ENCODE measurements around the gene MRFAP1. TPM values are rescaled to one million over a fixed set of nuclear protein-coding genes. Genes with fewer than 3 reads are reported as not detected.
"Not testable (repeated sequence)": the region's sequence is repeated elsewhere in the genome, so short reads cannot be mapped to it uniquely, and the experiment has no call there.

MRFAP1 gene
- total RNA-seq, 1 donor, result 94.1 TPM

GRCh38 chr4:6644792-6645530 lies 4.5 kb downstream of the MRFAP1 start:
- Histone ChIP-seq H3K4me2 (ENCODE audit: insufficient read depth, low read length) (no peak overlapping the region), H3K4me3 (ENCODE audit: insufficient read depth, low read length) (no peak overlapping the region)

GRCh38 chr4:6647169-6647568 lies 6.7 kb downstream of the MRFAP1 start:
- H3K27me3 ChIP-seq (ENCODE audit: insufficient read depth, low read length), result no peaks in the 10 kb centered on the region
- H3K36me3 ChIP-seq (ENCODE audit: insufficient read depth, low read length), result peaks cover 10% of the 10 kb centered on the region
- peaks cover 2% of the 10 kb centered on the region for H3K4me1 ChIP-seq (ENCODE audit: insufficient read depth, low read length)
- no peaks in the 10 kb centered on the region for H3K9me3 ChIP-seq (ENCODE audit: low read depth, low read length)
- H3K4me2 ChIP-seq (ENCODE audit: insufficient read depth, low read length), result no peak overlapping the region
- no peak overlapping the region for H2AFZ ChIP-seq (ENCODE audit: low read length)
- H3K79me2 ChIP-seq (ENCODE audit: insufficient read depth, low read length), result peaks cover 18% of the 10 kb centered on the region
- DNase-seq (ENCODE audit: insufficient read length, low spot score, missing footprints), result no peak
- no peak overlapping the region for H3K4me3 ChIP-seq (ENCODE audit: insufficient read depth, low read length)
- no peak overlapping the region for H3K27ac ChIP-seq (ENCODE audit: low read depth, low read length)
- peaks cover 14% of the 10 kb centered on the region for H4K20me1 ChIP-seq (ENCODE audit: insufficient read depth, low read length)
- no peak for TF ChIP-seq CTCF (IDR thresholded peaks at IDR 0.05; ENCODE audit: extremely low read depth, low read depth, low read length)

More at GRCh38 chr4:6644792-6645530, 4.5 kb downstream of the MRFAP1 start:
- Histone ChIP-seq H2AFZ (ENCODE audit: low read length) (no peak overlapping the region), H3K27ac (ENCODE audit: low read depth, low read length) (no peak overlapping the region), H3K79me2 (ENCODE audit: insufficient read depth, low read length) (peaks cover 31% of the 10 kb centered on the region), H4K20me1 (ENCODE audit: insufficient read depth, low read length) (peaks cover 30% of the 10 kb centered on the region), H3K36me3 (ENCODE audit: insufficient read depth, low read length) (peaks cover 15% of the 10 kb centered on the region), H3K9me3 (ENCODE audit: low read depth, low read length) (no peaks in the 10 kb centered on the region), H3K27me3 (ENCODE audit: insufficient read depth, low read length) (no peaks in the 10 kb centered on the region), H3K4me1 (ENCODE audit: insufficient read depth, low read length) (peaks cover 10% of the 10 kb centered on the region)
- no peak for TF ChIP-seq CTCF (IDR thresholded peaks at IDR 0.05; ENCODE audit: extremely low read depth, low read depth, low read length)
- no peak for DNase-seq (ENCODE audit: insufficient read length, low spot score, missing footprints)

- no peak for TF ChIP-seq CTCF (IDR thresholded peaks at IDR 0.05; ENCODE audit: extremely low read depth, low read depth, low read length)
- peaks cover 8% of the 10 kb centered on the region for H4K20me1 ChIP-seq (ENCODE audit: insufficient read depth, low read length)
- H3K4me1 ChIP-seq (ENCODE audit: insufficient read depth, low read length), result no peaks in the 10 kb centered on the region
- H3K9me3 ChIP-seq (ENCODE audit: low read depth, low read length), result no peaks in the 10 kb centered on the region
- H3K27me3 ChIP-seq (ENCODE audit: insufficient read depth, low read length), result no peaks in the 10 kb centered on the region
- no peak overlapping the region for H3K4me3 ChIP-seq (ENCODE audit: insufficient read depth, low read length)
- H3K27ac ChIP-seq (ENCODE audit: low read depth, low read length), result no peak overlapping the region
- H3K36me3 ChIP-seq (ENCODE audit: insufficient read depth, low read length), result peaks cover 4% of the 10 kb centered on the region
- H3K4me2 ChIP-seq (ENCODE audit: insufficient read depth, low read length), result no peak overlapping the region
- H3K79me2 ChIP-seq (ENCODE audit: insufficient read depth, low read length), result peaks cover 12% of the 10 kb centered on the region
- H2AFZ ChIP-seq (ENCODE audit: low read length), result no peak overlapping the region
- no peak for DNase-seq (ENCODE audit: insufficient read length, low spot score, missing footprints)
Observed at GRCh38 chr4:6647582-6648230, 7.2 kb downstream of the MRFAP1 start.

GRCh38 chr4:6649216-6649615 lies 8.7 kb downstream of the MRFAP1 start:
- TF ChIP-seq CTCF (IDR thresholded peaks at IDR 0.05; ENCODE audit: extremely low read depth, low read depth, low read length), result no peak
- Histone ChIP-seq H3K4me2 (ENCODE audit: insufficient read depth, low read length) (no peak overlapping the region), H4K20me1 (ENCODE audit: insufficient read depth, low read length) (no peaks in the 10 kb centered on the region), H3K4me1 (ENCODE audit: insufficient read depth, low read length) (no peaks in the 10 kb centered on the region), H3K36me3 (ENCODE audit: insufficient read depth, low read length) (no peaks in the 10 kb centered on the region), H3K27ac (ENCODE audit: low read depth, low read length) (no peak overlapping the region), H2AFZ (ENCODE audit: low read length) (no peak overlapping the region), H3K27me3 (ENCODE audit: insufficient read depth, low read length) (no peaks in the 10 kb centered on the region), H3K4me3 (ENCODE audit: insufficient read depth, low read length) (no peak overlapping the region), H3K9me3 (ENCODE audit: low read depth, low read length) (no peaks in the 10 kb centered on the region), H3K79me2 (ENCODE audit: insufficient read depth, low read length) (no peaks in the 10 kb centered on the region)
- DNase-seq (ENCODE audit: insufficient read length, low spot score, missing footprints), result no peak

GRCh38 chr4:6654211-6654610 lies 13.7 kb downstream of the MRFAP1 start:
- H3K27me3 ChIP-seq (ENCODE audit: insufficient read depth, low read length); H3K36me3 ChIP-seq (ENCODE audit: insufficient read depth, low read length); DNase-seq (ENCODE audit: insufficient read length, low spot score, missing footprints); H3K4me1 ChIP-seq (ENCODE audit: insufficient read depth, low read length); H2AFZ ChIP-seq (ENCODE audit: low read length); H3K4me2 ChIP-seq (ENCODE audit: insufficient read depth, low read length); H3K27ac ChIP-seq (ENCODE audit: low read depth, low read length); H3K9me3 ChIP-seq (ENCODE audit: low read depth, low read length); H4K20me1 ChIP-seq (ENCODE audit: insufficient read depth, low read length); H3K79me2 ChIP-seq (ENCODE audit: insufficient read depth, low read length); H3K4me3 ChIP-seq (ENCODE audit: insufficient read depth, low read length): not testable (repeated sequence)

- not testable (repeated sequence) for H3K4me3 ChIP-seq (ENCODE audit: insufficient read depth, low read length); H3K4me1 ChIP-seq (ENCODE audit: insufficient read depth, low read length); H4K20me1 ChIP-seq (ENCODE audit: insufficient read depth, low read length); H2AFZ ChIP-seq (ENCODE audit: low read length); H3K27ac ChIP-seq (ENCODE audit: low read depth, low read length); H3K27me3 ChIP-seq (ENCODE audit: insufficient read depth, low read length); H3K79me2 ChIP-seq (ENCODE audit: insufficient read depth, low read length); DNase-seq (ENCODE audit: insufficient read length, low spot score, missing footprints); H3K9me3 ChIP-seq (ENCODE audit: low read depth, low read length); H3K4me2 ChIP-seq (ENCODE audit: insufficient read depth, low read length); H3K36me3 ChIP-seq (ENCODE audit: insufficient read depth, low read length)
Observed at GRCh38 chr4:6655291-6655690, 14.8 kb downstream of the MRFAP1 start.

Measured in osteoblast (primary cell).